ENCODE measurements around the gene STEAP3.

DNA sequence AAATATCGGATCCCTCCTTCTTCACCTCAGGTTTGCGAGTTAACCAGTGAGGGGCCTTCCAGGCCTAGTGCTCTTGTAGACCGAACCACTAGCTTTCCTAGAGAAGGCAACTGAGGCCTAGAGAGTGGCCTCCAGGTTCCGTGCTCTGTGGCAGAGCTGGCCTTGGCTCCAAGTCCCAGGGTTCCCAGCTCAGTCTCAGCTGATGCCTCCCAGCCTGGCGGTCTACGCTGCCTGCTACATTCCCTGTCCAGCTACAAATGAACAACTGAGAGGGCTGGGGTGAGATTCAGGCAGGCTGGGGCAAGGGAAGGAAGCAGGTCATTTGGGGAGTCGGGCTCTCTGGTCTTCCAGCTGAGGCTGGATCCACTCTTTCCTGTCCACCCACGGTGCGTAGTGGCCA is 2.3 kb downstream of the STEAP3 start:
- TF ChIP-seq, protein P1, sequence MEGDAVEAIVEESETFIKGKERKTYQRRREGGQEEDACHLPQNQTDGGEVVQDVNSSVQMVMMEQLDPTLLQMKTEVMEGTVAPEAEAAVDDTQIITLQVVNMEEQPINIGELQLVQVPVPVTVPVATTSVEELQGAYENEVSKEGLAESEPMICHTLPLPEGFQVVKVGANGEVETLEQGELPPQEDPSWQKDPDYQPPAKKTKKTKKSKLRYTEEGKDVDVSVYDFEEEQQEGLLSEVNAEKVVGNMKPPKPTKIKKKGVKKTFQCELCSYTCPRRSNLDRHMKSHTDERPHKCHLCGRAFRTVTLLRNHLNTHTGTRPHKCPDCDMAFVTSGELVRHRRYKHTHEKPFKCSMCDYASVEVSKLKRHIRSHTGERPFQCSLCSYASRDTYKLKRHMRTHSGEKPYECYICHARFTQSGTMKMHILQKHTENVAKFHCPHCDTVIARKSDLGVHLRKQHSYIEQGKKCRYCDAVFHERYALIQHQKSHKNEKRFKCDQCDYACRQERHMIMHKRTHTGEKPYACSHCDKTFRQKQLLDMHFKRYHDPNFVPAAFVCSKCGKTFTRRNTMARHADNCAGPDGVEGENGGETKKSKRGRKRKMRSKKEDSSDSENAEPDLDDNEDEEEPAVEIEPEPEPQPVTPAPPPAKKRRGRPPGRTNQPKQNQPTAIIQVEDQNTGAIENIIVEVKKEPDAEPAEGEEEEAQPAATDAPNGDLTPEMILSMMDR (IDR thresholded peaks at IDR 0.05): no peak
- no peak for TF ChIP-seq POLR2A (IDR thresholded peaks at IDR 0.05)
